Endodermal cell (in vitro differentiated cells): Measurements from ENCODE around the gene NPY. TPM values are rescaled to one million over a fixed set of nuclear protein-coding genes. Genes with fewer than 3 reads are reported as not detected.
"Not testable (repeated sequence)": the region's sequence is repeated elsewhere in the genome, so short reads cannot be mapped to it uniquely, and the experiment has no call there.

Source experiments
- DNase-seq: peaks from one replicate; pipeline ENCODE4 v3.0.0-alpha.2; 2017
- H3K27ac ChIP-seq: 2 replicates; pipeline ENCODE4 v1.5.1; 2013; ENCODE audit warnings: mild to moderate bottlenecking, low read depth, low read length, moderate library complexity
- H3K27me3 ChIP-seq: 2 replicates; pipeline ENCODE4 v1.6.1; 2013; ENCODE audit warnings: mild to moderate bottlenecking, low read length, moderate library complexity; ENCODE audit not compliant: insufficient read depth, control insufficient read depth, poor library complexity, severe bottlenecking
- H3K36me3 ChIP-seq: 2 replicates; pipeline ENCODE4 v1.7.0; 2013; ENCODE audit warnings: mild to moderate bottlenecking, low read length, moderate library complexity; ENCODE audit not compliant: control insufficient read depth, insufficient read depth
- H3K4me1 ChIP-seq: one replicate; pipeline ENCODE4 v1.7.0; 2013; ENCODE audit warnings: low read length; ENCODE audit not compliant: control insufficient read depth, insufficient read depth
- H3K4me3 ChIP-seq: 2 replicates; pipeline ENCODE4 v1.5.1; 2013; ENCODE audit warnings: mild to moderate bottlenecking, low read length, moderate library complexity
- H3K9ac ChIP-seq: 2 replicates; pipeline ENCODE4 v1.6.1; 2013; ENCODE audit warnings: mild to moderate bottlenecking, low read length, moderate library complexity; ENCODE audit not compliant: poor library complexity, severe bottlenecking; ENCODE audit errors: extremely low read depth
- H3K9me3 ChIP-seq: 2 replicates; pipeline ENCODE4 v1.6.1; 2013; ENCODE audit warnings: mild to moderate bottlenecking, low read length, moderate library complexity; ENCODE audit not compliant: control insufficient read depth
- H3K27ac Mint-ChIP-seq: 2 replicates; pipeline ENCODE4 v1.8.0; 2020; ENCODE audit warnings: mixed read lengths
- H3K27me3 Mint-ChIP-seq: 2 replicates; pipeline ENCODE4 v1.8.0; 2021; ENCODE audit warnings: mild to moderate bottlenecking, mixed read lengths; ENCODE audit not compliant: insufficient read depth
- H3K36me3 Mint-ChIP-seq: 2 replicates; pipeline ENCODE4 v1.8.0; 2020; ENCODE audit warnings: low read depth, mixed read lengths
- H3K4me1 Mint-ChIP-seq: 2 replicates; pipeline ENCODE4 v1.8.0; 2020; ENCODE audit warnings: mixed read lengths
- H3K4me3 Mint-ChIP-seq: 2 replicates; pipeline ENCODE4 v1.8.0; 2020; ENCODE audit warnings: mild to moderate bottlenecking, moderate library complexity, mixed read lengths
- H3K9me3 Mint-ChIP-seq: 2 replicates; pipeline ENCODE4 v1.8.0; 2020; ENCODE audit warnings: mild to moderate bottlenecking, mixed read lengths
- CTCF ChIP-seq: fragments of 200-600 bp; sonication (generic); conservative IDR thresholded peaks from 2 replicates; pipeline ENCODE4 v1.5.0; 2021; ENCODE audit warnings: antibody characterized with exemption, mild to moderate bottlenecking
- WGBS, 2 experiments: methylation state at CpG; one replicate each; pipeline versions ENCODE4 v1.1.5 to v1.1.7; 2013; ENCODE audit warnings: missing lambda C conversion rate in 2 of 2, mixed read lengths in 1 of 2; ENCODE audit not compliant: insufficient coverage in 1 of 2, insufficient read length in 1 of 2; 5-methylcytosine and 5-hydroxymethylcytosine counted together
- total RNA-seq, 2 donors: library from RNA; stranded (reverse); fragmentation: NEBNext Ultra II Directional in 1 of 2; extraction: Animal tissue kit (Norgen Biotek cat#: 25700) in 1 of 2; gene quantifications; 2 replicates in 1 of 2; 3 replicates in 1 of 2; pipeline ENCODE4 v1.2.1, GENCODE V29; 2021

Gene NPY
- total RNA-seq, 2 donors from 2014 or later: not detected

GRCh38 chr7:24251568-24251967, 32.4 kb upstream of the NPY start:
- no peaks in the 10 kb centered on the region for H3K9me3 Mint-ChIP-seq
- 87 to 100% methylated on average over 1 of the region's 2 CpGs for WGBS, 2 experiments

GRCh38 chr7:24255139-24255538, 28.9 kb upstream of the NPY start:
- peaks cover 4% of the 10 kb centered on the region for H3K27me3 Mint-ChIP-seq
- H3K36me3 ChIP-seq: no peaks in the 10 kb centered on the region
- no peak overlapping the region for H3K27ac ChIP-seq
- H3K4me3 Mint-ChIP-seq: no peak overlapping the region
- no peaks in the 10 kb centered on the region for H3K36me3 Mint-ChIP-seq
- H3K9me3 Mint-ChIP-seq: no peaks in the 10 kb centered on the region
- no peaks in the 10 kb centered on the region for H3K27me3 ChIP-seq
- H3K4me3 ChIP-seq: no peak overlapping the region
- TF ChIP-seq CTCF: no peak
- no peaks in the 10 kb centered on the region for H3K4me1 Mint-ChIP-seq
- no peak for DNase-seq
- H3K9me3 ChIP-seq: no peaks in the 10 kb centered on the region
- no peak overlapping the region for H3K9ac ChIP-seq
- no peaks in the 10 kb centered on the region for H3K4me1 ChIP-seq
- WGBS, 2 experiments: 86 to 92% methylated on average over 4 to 6 of the region's 6 CpGs
- H3K27ac Mint-ChIP-seq: no peak overlapping the region

More at GRCh38 chr7:24251568-24251967, 32.4 kb upstream of the NPY start:
- Mint-ChIP-seq H3K4me1 (peaks cover 3% of the 10 kb centered on the region), H3K36me3 (no peaks in the 10 kb centered on the region), H3K27ac (no peak overlapping the region), H3K4me3 (no peak overlapping the region), H3K27me3 (peaks cover 1% of the 10 kb centered on the region)
- Histone ChIP-seq H3K4me3 (no peak overlapping the region), H3K4me1 (no peaks in the 10 kb centered on the region), H3K27me3 (no peaks in the 10 kb centered on the region), H3K27ac (no peak overlapping the region), H3K9me3 (no peaks in the 10 kb centered on the region), H3K36me3 (no peaks in the 10 kb centered on the region), H3K9ac (no peak overlapping the region)
- DNase-seq: no peak
- TF ChIP-seq CTCF: no peak

- not testable (repeated sequence) for H3K4me3 Mint-ChIP-seq, H3K9me3 ChIP-seq, H3K4me1 ChIP-seq, H3K4me1 Mint-ChIP-seq, H3K27ac ChIP-seq, H3K9ac ChIP-seq, H3K27ac Mint-ChIP-seq, DNase-seq, H3K4me3 ChIP-seq, H3K36me3 Mint-ChIP-seq, H3K36me3 ChIP-seq, H3K9me3 Mint-ChIP-seq
- peaks cover 11% of the 10 kb centered on the region for H3K27me3 ChIP-seq
- H3K27me3 Mint-ChIP-seq: peaks cover 10% of the 10 kb centered on the region
- 97 to 100% methylated on average over 1 of the region's 1 CpG for WGBS, 2 experiments
These were observed 25.7 kb upstream of the NPY start for GRCh38 chr7:24258324-24258723.

- no peaks in the 10 kb centered on the region for H3K36me3 Mint-ChIP-seq
- TF ChIP-seq CTCF: no peak
- H3K4me3 ChIP-seq: no peak overlapping the region
- H3K27me3 Mint-ChIP-seq: peaks cover 32% of the 10 kb centered on the region
- H3K27ac Mint-ChIP-seq: no peak overlapping the region
- H3K9me3 ChIP-seq: no peaks in the 10 kb centered on the region
- H3K27ac ChIP-seq: no peak overlapping the region
- no peaks in the 10 kb centered on the region for H3K4me1 ChIP-seq
- no peak for DNase-seq
- H3K4me1 Mint-ChIP-seq: no peaks in the 10 kb centered on the region
- WGBS, 2 experiments: 57 to 100% methylated on average over 2 to 4 of the region's 4 CpGs
- H3K9ac ChIP-seq: no peak overlapping the region
- peaks cover 24% of the 10 kb centered on the region for H3K27me3 ChIP-seq
- peaks cover 15% of the 10 kb centered on the region for H3K9me3 Mint-ChIP-seq
- no peak overlapping the region for H3K4me3 Mint-ChIP-seq
- H3K36me3 ChIP-seq: no peaks in the 10 kb centered on the region
These were observed 12.1 kb upstream of the NPY start for GRCh38 chr7:24271938-24272337.
